ENCODE data around the gene MYADM.

Gene MYADM

GRCh38 chr19:53872762-53873161 lies 5.1 kb downstream of the MYADM start:
- no peaks in the 10 kb centered on the region for H3K27me3 Mint-ChIP-seq (ENCODE audit: low read depth)
- no peak for TF ChIP-seq CTCF (IDR thresholded peaks at IDR 0.05; ENCODE audit: unreplicated experiment in 3 of 3)
- H3K9me3 Mint-ChIP-seq: no peaks in the 10 kb centered on the region
- peak overlapping the region in 1 of 3 experiments; percentile 28 for H3K27ac Mint-ChIP-seq
- peaks cover 44% of the 10 kb centered on the region for H3K36me3 Mint-ChIP-seq (ENCODE audit: low read depth)
- peaks cover 46% of the 10 kb centered on the region for H3K4me1 Mint-ChIP-seq
- peak overlapping the region; percentile 17 to 51 (median 43) for H3K4me3 Mint-ChIP-seq

DNA sequence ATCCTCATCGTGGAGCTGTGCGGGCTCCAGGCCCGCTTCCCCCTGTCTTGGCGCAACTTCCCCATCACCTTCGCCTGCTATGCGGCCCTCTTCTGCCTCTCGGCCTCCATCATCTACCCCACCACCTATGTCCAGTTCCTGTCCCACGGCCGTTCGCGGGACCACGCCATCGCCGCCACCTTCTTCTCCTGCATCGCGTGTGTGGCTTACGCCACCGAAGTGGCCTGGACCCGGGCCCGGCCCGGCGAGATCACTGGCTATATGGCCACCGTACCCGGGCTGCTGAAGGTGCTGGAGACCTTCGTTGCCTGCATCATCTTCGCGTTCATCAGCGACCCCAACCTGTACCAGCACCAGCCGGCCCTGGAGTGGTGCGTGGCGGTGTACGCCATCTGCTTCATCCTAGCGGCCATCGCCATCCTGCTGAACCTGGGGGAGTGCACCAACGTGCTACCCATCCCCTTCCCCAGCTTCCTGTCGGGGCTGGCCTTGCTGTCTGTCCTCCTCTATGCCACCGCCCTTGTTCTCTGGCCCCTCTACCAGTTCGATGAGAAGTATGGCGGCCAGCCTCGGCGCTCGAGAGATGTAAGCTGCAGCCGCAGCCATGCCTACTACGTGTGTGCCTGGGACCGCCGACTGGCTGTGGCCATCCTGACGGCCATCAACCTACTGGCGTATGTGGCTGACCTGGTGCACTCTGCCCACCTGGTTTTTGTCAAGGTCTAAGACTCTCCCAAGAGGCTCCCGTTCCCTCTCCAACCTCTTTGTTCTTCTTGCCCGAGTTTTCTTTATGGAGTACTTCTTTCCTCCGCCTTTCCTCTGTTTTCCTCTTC lies 6.3 kb downstream of the MYADM start:
- Mint-ChIP-seq H3K4me3 (peak overlapping the region; percentile 33 to 63 (median 48)), H3K27ac (peak overlapping the region; percentile 27 to 49 (median 38)), H3K27me3 (ENCODE audit: low read depth) (no peaks in the 10 kb centered on the region), H3K4me1 (peaks cover 46% of the 10 kb centered on the region), H3K9me3 (no peaks in the 10 kb centered on the region), H3K36me3 (ENCODE audit: low read depth) (peaks cover 44% of the 10 kb centered on the region)
- TF ChIP-seq CTCF (IDR thresholded peaks at IDR 0.05; ENCODE audit: unreplicated experiment in 3 of 3): no peak

- Mint-ChIP-seq H3K9me3 (no peaks in the 10 kb centered on the region), H3K4me3 (peak overlapping the region; percentile 30 to 63 (median 48)), H3K27me3 (ENCODE audit: low read depth) (no peaks in the 10 kb centered on the region), H3K4me1 (peaks cover 46% of the 10 kb centered on the region), H3K36me3 (ENCODE audit: low read depth) (peaks cover 44% of the 10 kb centered on the region), H3K27ac (peak overlapping the region; percentile 27 to 49 (median 38))
- TF ChIP-seq CTCF (IDR thresholded peaks at IDR 0.05; ENCODE audit: unreplicated experiment in 3 of 3): no peak
These were observed 6.9 kb downstream of the MYADM start for GRCh38 chr19:53874606-53874990.

GRCh38 chr19:53875602-53876325 lies 8.1 kb downstream of the MYADM start:
- H3K4me3 Mint-ChIP-seq: no peak overlapping the region
- TF ChIP-seq CTCF (IDR thresholded peaks at IDR 0.05; ENCODE audit: unreplicated experiment in 3 of 3): no peak
- H3K9me3 Mint-ChIP-seq: no peaks in the 10 kb centered on the region
- H3K27ac Mint-ChIP-seq: no peak overlapping the region
- H3K4me1 Mint-ChIP-seq: peaks cover 41% of the 10 kb centered on the region
- H3K36me3 Mint-ChIP-seq (ENCODE audit: low read depth): peaks cover 44% of the 10 kb centered on the region
- no peaks in the 10 kb centered on the region for H3K27me3 Mint-ChIP-seq (ENCODE audit: low read depth)

DNA sequence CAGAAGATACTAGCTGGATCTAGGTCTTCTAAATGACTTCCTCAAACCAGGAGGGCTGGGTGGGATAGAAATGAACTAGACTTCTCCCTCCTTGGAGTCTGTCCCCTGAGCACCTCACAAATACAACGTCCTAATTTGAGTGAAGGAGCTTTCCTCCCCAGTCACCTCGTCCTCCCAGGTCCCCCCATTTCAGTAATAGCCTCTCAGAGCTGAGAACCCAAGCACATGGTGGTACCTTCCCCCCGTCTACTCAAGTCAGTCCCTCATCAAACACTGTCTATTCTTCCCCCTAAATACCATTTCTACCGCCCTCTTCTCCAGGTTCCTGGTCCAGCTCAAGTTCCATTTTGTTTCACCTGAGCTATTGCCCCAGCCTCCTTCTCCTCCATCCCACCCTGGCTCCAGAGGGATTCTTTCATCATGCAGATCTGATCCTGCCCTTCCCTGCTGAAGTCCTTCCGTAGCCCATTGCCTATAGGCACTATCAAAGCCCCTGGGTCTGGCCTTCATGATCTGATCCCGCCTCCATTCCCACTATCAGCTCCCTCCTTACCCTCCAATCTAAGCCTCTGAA lies 9.1 kb downstream of the MYADM start:
- no peaks in the 10 kb centered on the region for H3K9me3 Mint-ChIP-seq

More for the DNA sequence above, 9.1 kb downstream of the MYADM start:
- Mint-ChIP-seq H3K36me3 (ENCODE audit: low read depth) (peaks cover 36% of the 10 kb centered on the region), H3K4me1 (peaks cover 32% of the 10 kb centered on the region), H3K27me3 (ENCODE audit: low read depth) (no peaks in the 10 kb centered on the region), H3K27ac (no peak overlapping the region), H3K4me3 (peak overlapping the region in 1 of 3 experiments; percentile 5)
- TF ChIP-seq CTCF (IDR thresholded peaks at IDR 0.05; ENCODE audit: unreplicated experiment in 3 of 3): no peak
